Right cardiac atrium (tissue), 5 donors: ENCODE data around the gene ZFYVE19. TPM values are rescaled to one million over a fixed set of nuclear protein-coding genes. Genes with fewer than 3 reads are reported as not detected.

Experiments
- ATAC-seq, 2 donors: fragments of 200-7000 bp; cut with Tn5 transposase; one replicate each; pipeline versions ENCODE4 v1.8.0 to v1.9.1; 2020; ENCODE audit warnings: moderate library complexity in 2 of 2, mild to moderate bottlenecking in 1 of 2
- DNase-seq, 3 donors: peaks; one replicate each; pipeline ENCODE4 v3.0.0-alpha.2; 2020
- H3K27ac ChIP-seq: one replicate; pipeline ENCODE4 v1.5.1; 2013; ENCODE audit warnings: mild to moderate bottlenecking, low read length, control low read depth, moderate library complexity
- H3K27me3 ChIP-seq: one replicate; pipeline ENCODE4 v1.6.1; 2013; ENCODE audit not compliant: control insufficient read depth, insufficient read depth
- H3K4me1 ChIP-seq: one replicate; pipeline ENCODE4 v1.6.1; 2013; ENCODE audit warnings: low read length; ENCODE audit not compliant: control insufficient read depth, insufficient read depth
- H3K4me3 ChIP-seq: one replicate; pipeline ENCODE4 v1.5.1; 2013; ENCODE audit warnings: low read length, control low read depth
- H3K9me3 ChIP-seq: one replicate; pipeline ENCODE4 v1.6.1; 2013; ENCODE audit warnings: low read length; ENCODE audit not compliant: control insufficient read depth
- WGBS: extraction: QIAGEN DNeasy Blood & Tissue Kit; methylation state at CpG from one replicate; pipeline ENCODE4 v1.1.7; 2013; 5-methylcytosine and 5-hydroxymethylcytosine counted together
- intact Hi-C, 4 donors: fragments of 100-400 bp; cut with DNase I; formaldehyde crosslinking; loops; one replicate each; pipeline versions ENCODE4 v1.11.0 to v1.14.0; 2022 to 2023
- polyA plus RNA-seq: library from polyadenylated mRNA; stranded (reverse); fragments of 200-250 nt; gene quantifications from one replicate; pipeline ENCODE4 v1.2.3, GENCODE V29; 2013
- total RNA-seq, 4 donors: library from RNA; stranded (reverse); fragmentation: NEBNext Ultra II Directional; extraction: Animal tissue kit (Norgen Biotek cat#: 25700); gene quantifications; one replicate each; pipeline ENCODE4 v1.2.1, GENCODE V29; 2021
- donor health status: healthy with polysubstance abuse.
- donor health status: DM: no; HTN: yes; CAD: no.
- donor health status: DM: no; HTN: no; CAD: no.
- donor health status: DM: no; HTN: yes; CAD: no; lungs with severe emphysema.
- donor health status: DM: yes; HTN: yes; CAD: no.

ZFYVE19 gene
- total and polyA plus RNA-seq, 5 donors: 14.4 to 25.7 (median 18.3) TPM

- intact Hi-C loops: no loop called here
Observed at GRCh38 chr15:40823572-40824343, 16.9 kb downstream of the ZFYVE19 start.

DNA sequence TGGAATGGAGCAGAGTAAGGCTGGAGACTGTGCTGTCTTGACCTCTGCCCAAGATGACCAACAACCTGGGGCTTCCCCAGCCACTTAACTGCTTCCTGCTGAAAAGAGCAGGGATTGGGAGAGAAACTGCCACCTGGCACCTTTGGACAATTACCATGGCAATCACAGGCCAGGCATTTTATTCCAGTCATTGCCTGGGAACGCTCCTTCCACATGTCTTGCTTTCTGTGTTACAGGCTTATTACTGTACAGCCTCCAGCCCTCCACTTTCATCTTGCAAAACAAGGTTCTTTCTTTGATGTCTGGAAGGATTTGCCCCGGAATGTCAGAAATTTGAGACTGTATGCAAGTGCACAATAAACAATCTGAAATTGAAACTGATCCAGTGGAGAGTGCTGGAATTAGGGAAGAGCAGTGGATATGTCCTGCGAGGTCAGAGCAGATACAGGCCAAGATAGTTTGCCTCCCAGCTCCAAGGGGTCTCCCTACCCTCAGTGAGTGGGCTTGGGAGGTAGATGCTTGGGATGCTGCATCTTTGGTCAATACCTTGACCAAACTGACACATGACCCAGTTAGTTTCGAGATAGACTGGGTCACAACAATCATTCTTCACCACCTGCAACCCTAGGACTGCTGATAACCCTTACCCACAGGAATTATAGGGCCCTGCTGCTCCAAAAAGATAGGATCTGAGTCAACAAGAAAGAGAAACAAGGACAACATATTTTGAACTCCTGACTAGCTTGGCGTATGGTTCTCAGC, 19.0 kb downstream of the ZFYVE19 start:
- intact Hi-C loops: no loop called here
- 72% methylated on average over 5 of the region's 5 CpGs for WGBS
- no peak for DNase-seq
- H3K27me3 ChIP-seq: no peaks in the 10 kb centered on the region
- ATAC-seq: no peak
- no peaks in the 10 kb centered on the region for H3K9me3 ChIP-seq
- no peaks in the 10 kb centered on the region for H3K4me1 ChIP-seq
- no peak overlapping the region for H3K4me3 ChIP-seq
- H3K27ac ChIP-seq: no peak overlapping the region

More at GRCh38 chr15:40823572-40824343, 16.9 kb downstream of the ZFYVE19 start:
- Histone ChIP-seq H3K9me3 (no peaks in the 10 kb centered on the region), H3K27ac (no peak overlapping the region), H3K4me3 (no peak overlapping the region), H3K4me1 (no peaks in the 10 kb centered on the region), H3K27me3 (no peaks in the 10 kb centered on the region)
- no peak for DNase-seq
- 88% methylated on average over 1 of the region's 1 CpG for WGBS
- no peak for ATAC-seq

GRCh38 chr15:40826423-40827075, 19.7 kb downstream of the ZFYVE19 start:
- ATAC-seq (no peak), DNase-seq (no peak)
- no peaks in the 10 kb centered on the region for H3K27me3 ChIP-seq
- no peaks in the 10 kb centered on the region for H3K9me3 ChIP-seq
- no peaks in the 10 kb centered on the region for H3K4me1 ChIP-seq
- H3K4me3 ChIP-seq: no peak overlapping the region
- H3K27ac ChIP-seq: no peak overlapping the region
- intact Hi-C loops: no loop called here
- 82% methylated on average over 4 of the region's 4 CpGs for WGBS

GRCh38 chr15:40828447-40829036, 21.7 kb downstream of the ZFYVE19 start, which contains the start of gene PPP1R14D:
TSS of gene PPP1R14D (minus strand) at chr15:40828708. CDS start at chr15:40828641, 67 bp downstream.
- Histone ChIP-seq H3K9me3 (no peaks in the 10 kb centered on the region), H3K4me1 (no peaks in the 10 kb centered on the region), H3K27me3 (no peaks in the 10 kb centered on the region), H3K27ac (no peak within 1 kb of the TSS), H3K4me3 (no peak within 1 kb of the TSS)
- DNase-seq (no peak), ATAC-seq (peak in 1 of 2 donors; percentile 47)
- WGBS: 85% methylated on average over 6 of the region's 6 CpGs
- intact Hi-C loops: no loop called here

- no peak for ATAC-seq
- no peaks in the 10 kb centered on the region for H3K4me1 ChIP-seq
- H3K27ac ChIP-seq: no peak overlapping the region
- no peaks in the 10 kb centered on the region for H3K27me3 ChIP-seq
- H3K4me3 ChIP-seq: no peak overlapping the region
- intact Hi-C loops: no loop called here
- H3K9me3 ChIP-seq: no peaks in the 10 kb centered on the region
- no peak for DNase-seq
- 82% methylated on average over 7 of the region's 7 CpGs for WGBS
Observed at GRCh38 chr15:40829115-40829514, 22.2 kb downstream of the ZFYVE19 start.

GRCh38 chr15:40830884-40831283, 24.0 kb downstream of the ZFYVE19 start:
- DNase-seq (no peak), ATAC-seq (no peak)
- WGBS: 67% methylated on average over 2 of the region's 2 CpGs
- Histone ChIP-seq H3K27ac (no peak overlapping the region), H3K9me3 (no peaks in the 10 kb centered on the region), H3K27me3 (no peaks in the 10 kb centered on the region), H3K4me3 (no peak overlapping the region), H3K4me1 (no peaks in the 10 kb centered on the region)
- intact Hi-C loops: no loop called here

GRCh38 chr15:40831861-40832260, 25.0 kb downstream of the ZFYVE19 start:
- no peaks in the 10 kb centered on the region for H3K9me3 ChIP-seq
- H3K27me3 ChIP-seq: no peaks in the 10 kb centered on the region
- DNase-seq: no peak
- intact Hi-C loops: no loop called here
- no peak overlapping the region for H3K27ac ChIP-seq
- no peak for ATAC-seq
- 69% methylated on average over 1 of the region's 1 CpG for WGBS
- H3K4me3 ChIP-seq: no peak overlapping the region
- no peaks in the 10 kb centered on the region for H3K4me1 ChIP-seq

DNA sequence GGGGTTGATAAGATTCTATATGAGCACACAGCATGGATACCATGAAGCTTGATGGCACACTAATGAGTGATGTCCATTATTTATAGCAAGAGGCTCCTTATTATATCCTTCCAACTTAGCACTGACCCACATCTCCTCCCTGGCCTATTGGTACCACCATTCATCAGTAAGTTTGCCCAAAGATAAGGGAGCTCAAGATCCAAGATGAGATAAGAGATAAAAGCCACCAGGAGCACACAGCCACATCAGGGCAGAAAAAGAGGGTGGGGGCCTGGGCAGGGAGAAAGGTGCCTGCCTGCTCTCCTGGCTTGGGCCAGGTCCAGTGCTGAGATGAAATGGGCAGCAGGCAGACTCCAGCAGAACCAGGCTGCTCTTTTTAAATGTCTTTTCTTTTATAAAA, 26.0 kb downstream of the ZFYVE19 start:
- no peaks in the 10 kb centered on the region for H3K9me3 ChIP-seq
- no peaks in the 10 kb centered on the region for H3K4me1 ChIP-seq
- no peak overlapping the region for H3K4me3 ChIP-seq
- H3K27ac ChIP-seq: no peak overlapping the region
- H3K27me3 ChIP-seq: no peaks in the 10 kb centered on the region
- intact Hi-C loops: no loop called here
- ATAC-seq (no peak), DNase-seq (no peak)

DNA sequence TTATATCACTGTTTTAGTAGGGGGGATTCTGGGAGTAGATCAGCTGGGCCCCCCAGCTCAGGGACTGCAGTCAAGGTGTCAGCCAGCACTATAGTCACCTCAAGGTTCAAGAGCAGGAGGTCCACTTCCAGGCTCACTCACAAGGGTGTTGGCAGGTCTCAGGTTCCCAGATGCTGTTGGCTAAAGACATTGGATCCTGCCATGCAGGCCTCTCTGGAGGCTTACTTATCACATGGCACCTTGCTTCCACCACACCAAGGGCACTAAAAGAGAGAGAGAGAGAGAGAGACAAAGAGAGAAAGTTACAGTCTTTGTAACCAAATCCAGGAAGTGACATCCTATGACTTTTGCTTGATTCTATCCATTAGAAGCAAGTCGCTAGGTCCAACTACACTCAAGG, 29.1 kb downstream of the ZFYVE19 start:
- DNase-seq (no peak), ATAC-seq (no peak)
- Histone ChIP-seq H3K27ac (no peak overlapping the region), H3K27me3 (no peaks in the 10 kb centered on the region), H3K9me3 (no peaks in the 10 kb centered on the region), H3K4me1 (no peaks in the 10 kb centered on the region), H3K4me3 (no peak overlapping the region)
- intact Hi-C loops: no loop called here
- WGBS: 90% methylated on average over 1 of the region's 1 CpG

DNA sequence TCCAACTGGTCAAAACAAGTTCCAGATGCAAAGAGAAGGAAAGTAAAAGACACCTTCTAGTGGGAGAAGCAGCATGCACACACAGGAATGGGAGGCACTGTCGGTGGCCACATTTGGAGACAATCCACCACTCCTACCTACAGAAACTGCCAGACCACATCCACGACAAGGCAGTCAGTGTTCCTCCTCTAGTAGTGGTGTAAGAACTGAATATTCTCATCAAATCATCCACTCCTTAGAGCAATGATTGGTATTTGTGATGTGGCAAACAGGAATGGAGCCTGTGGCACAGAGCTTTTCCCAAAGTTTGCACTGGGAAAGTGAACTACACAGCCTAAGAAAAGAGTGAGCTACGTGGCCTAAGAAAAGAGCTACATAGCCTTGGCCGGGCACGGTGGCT, 31.9 kb downstream of the ZFYVE19 start:
- H3K4me3 ChIP-seq: no peak overlapping the region
- H3K9me3 ChIP-seq: no peaks in the 10 kb centered on the region
- no peak overlapping the region for H3K27ac ChIP-seq
- 79% methylated on average over 5 of the region's 5 CpGs for WGBS
- no peaks in the 10 kb centered on the region for H3K27me3 ChIP-seq
- no peaks in the 10 kb centered on the region for H3K4me1 ChIP-seq
- no peak for DNase-seq
- intact Hi-C loops: no loop called here
- no peak for ATAC-seq

DNA sequence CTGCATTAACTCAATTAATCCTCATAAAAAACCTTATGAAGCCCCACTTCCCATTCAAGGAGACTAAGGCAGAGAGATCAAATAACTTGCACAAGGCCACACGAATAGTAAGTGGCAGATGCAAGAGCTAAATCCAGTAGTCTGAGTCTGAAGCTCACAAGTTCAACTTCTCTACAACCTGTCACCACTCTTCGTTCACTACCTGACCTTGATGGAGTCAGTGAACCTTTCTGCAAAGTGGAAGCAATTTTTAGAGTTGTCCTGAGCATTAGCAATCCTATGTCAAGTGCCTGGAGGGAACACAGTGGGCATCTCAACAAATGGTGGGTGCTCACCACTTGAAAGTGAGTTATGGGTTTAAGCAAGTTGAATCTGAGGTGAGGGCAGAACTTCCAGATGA, 34.9 kb downstream of the ZFYVE19 start:
- 64% methylated on average over 2 of the region's 2 CpGs for WGBS
- intact Hi-C loops: no loop called here

More for the DNA sequence above, 34.9 kb downstream of the ZFYVE19 start:
- H3K27ac ChIP-seq: no peak overlapping the region
- no peak for ATAC-seq
- DNase-seq: no peak
- H3K4me3 ChIP-seq: no peak overlapping the region
- H3K4me1 ChIP-seq: peaks cover 2% of the 10 kb centered on the region
- no peaks in the 10 kb centered on the region for H3K9me3 ChIP-seq
- H3K27me3 ChIP-seq: no peaks in the 10 kb centered on the region
